Chondrocyte (in vitro differentiated cells): Measurements from ENCODE around the gene MAP3K5. TPM values are rescaled to one million over a fixed set of nuclear protein-coding genes. Genes with fewer than 3 reads are reported as not detected.
"Not testable (repeated sequence)": the region's sequence is repeated elsewhere in the genome, so short reads cannot be mapped to it uniquely, and the experiment has no call there.

Experiments
- DNase-seq: peaks from one replicate; pipeline ENCODE4 v3.0.0; 2021; ENCODE audit warnings: mixed read lengths, low spot score
- H3K27ac Mint-ChIP-seq: one replicate; pipeline ENCODE4 v1.8.0; 2021; ENCODE audit warnings: mild to moderate bottlenecking, moderate library complexity, mixed read lengths; ENCODE audit not compliant: unreplicated experiment
- H3K27me3 Mint-ChIP-seq: 2 replicates; pipeline ENCODE4 v1.8.0; 2021; ENCODE audit warnings: low read depth, mixed read lengths
- H3K36me3 Mint-ChIP-seq: 2 replicates; pipeline ENCODE4 v1.8.0; 2021; ENCODE audit warnings: low read depth, mixed read lengths
- H3K4me1 Mint-ChIP-seq: 2 replicates; pipeline ENCODE4 v1.8.0; 2021; ENCODE audit warnings: low read depth, mild to moderate bottlenecking, mixed read lengths
- H3K4me3 Mint-ChIP-seq: one replicate; pipeline ENCODE4 v1.8.0; 2021; ENCODE audit warnings: mild to moderate bottlenecking, moderate library complexity, mixed read lengths; ENCODE audit not compliant: unreplicated experiment
- H3K9me3 Mint-ChIP-seq: 2 replicates; pipeline ENCODE4 v1.8.0; 2021; ENCODE audit warnings: low read depth, mixed read lengths
- total RNA-seq: library from RNA; stranded (reverse); gene quantifications from 3 replicates; pipeline ENCODE4 v1.2.1, GENCODE V29; 2021
- TF ChIP-seq, protein P1 (sequence below): fragments of 200-600 bp; sonication (generic); IDR thresholded peaks from 2 replicates; pipeline ENCODE4 v1.5.0; 2021; ENCODE audit warnings: antibody characterized with exemption, mild to moderate bottlenecking, moderate library complexity

The MAP3K5 gene
- total RNA-seq, 1 donor from 2014 or later, result 4.6 TPM

DNA sequence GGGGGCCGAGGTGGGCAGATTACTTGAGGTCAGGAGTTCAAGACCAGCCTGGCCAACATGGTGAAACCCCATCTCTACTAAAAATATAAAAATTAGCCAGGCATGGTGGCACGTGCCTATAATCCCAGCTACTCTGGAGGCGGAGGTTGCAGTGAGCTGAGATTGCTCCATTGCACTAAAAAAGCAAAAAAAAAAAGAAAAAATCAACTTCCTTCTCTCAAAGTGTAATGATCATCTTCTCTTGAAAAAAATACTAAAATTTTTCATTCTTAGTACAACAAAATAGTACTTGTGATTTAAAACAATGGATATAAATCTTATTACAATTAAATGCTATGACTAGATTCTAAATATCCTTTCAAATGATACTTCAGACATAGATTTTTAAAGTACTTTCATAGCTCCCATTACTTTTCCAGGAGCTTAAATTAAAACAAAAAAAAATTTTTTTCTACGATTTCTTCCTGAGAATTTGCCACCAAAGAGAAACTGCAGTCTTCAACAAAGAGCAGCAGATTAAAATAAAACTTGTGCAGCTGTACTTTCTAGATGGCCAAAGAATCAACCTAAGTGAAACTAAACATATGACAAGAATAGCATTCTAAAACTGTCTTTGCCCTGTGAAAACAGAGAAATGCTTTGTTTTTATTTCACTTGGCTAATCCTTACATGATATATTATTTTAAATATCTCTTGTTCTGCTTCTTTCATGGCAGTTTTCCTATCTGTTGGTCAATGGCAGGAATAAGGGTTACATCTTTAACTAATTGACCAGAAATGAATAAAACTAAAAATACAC lies 75.2 kb downstream of the MAP3K5 start:
- peak overlapping the region; percentile 21 for H3K4me3 Mint-ChIP-seq
- H3K4me1 Mint-ChIP-seq, result peaks cover 34% of the 10 kb centered on the region
- peaks cover 1% of the 10 kb centered on the region for H3K36me3 Mint-ChIP-seq
- H3K27ac Mint-ChIP-seq, result peak overlapping the region; percentile 78
- H3K27me3 Mint-ChIP-seq, result no peaks in the 10 kb centered on the region
- DNase-seq, result no peak
- peaks cover 4% of the 10 kb centered on the region for H3K9me3 Mint-ChIP-seq
- TF ChIP-seq, protein P1, sequence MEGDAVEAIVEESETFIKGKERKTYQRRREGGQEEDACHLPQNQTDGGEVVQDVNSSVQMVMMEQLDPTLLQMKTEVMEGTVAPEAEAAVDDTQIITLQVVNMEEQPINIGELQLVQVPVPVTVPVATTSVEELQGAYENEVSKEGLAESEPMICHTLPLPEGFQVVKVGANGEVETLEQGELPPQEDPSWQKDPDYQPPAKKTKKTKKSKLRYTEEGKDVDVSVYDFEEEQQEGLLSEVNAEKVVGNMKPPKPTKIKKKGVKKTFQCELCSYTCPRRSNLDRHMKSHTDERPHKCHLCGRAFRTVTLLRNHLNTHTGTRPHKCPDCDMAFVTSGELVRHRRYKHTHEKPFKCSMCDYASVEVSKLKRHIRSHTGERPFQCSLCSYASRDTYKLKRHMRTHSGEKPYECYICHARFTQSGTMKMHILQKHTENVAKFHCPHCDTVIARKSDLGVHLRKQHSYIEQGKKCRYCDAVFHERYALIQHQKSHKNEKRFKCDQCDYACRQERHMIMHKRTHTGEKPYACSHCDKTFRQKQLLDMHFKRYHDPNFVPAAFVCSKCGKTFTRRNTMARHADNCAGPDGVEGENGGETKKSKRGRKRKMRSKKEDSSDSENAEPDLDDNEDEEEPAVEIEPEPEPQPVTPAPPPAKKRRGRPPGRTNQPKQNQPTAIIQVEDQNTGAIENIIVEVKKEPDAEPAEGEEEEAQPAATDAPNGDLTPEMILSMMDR, result no peak

DNA sequence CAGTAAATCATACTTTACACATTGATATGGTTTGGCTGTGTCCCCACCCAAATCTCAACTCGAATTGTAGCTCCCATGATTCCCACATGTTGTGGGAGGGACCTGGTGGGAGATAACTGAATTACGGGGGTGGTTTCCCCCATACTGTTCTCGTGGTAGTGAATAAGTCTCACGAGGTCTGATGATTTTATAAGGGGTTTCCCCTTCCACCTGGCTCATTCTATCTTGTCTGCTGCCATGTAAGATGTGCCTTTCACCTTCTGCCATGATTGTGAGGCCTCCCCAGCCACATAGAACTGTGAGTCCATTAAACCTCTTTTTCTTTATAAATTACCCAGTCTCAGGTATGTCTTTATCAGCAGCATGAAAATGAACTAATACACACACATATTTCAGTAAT lies 79.6 kb downstream of the MAP3K5 start:
- H3K4me3 Mint-ChIP-seq, H3K27me3 Mint-ChIP-seq, DNase-seq, H3K9me3 Mint-ChIP-seq, H3K27ac Mint-ChIP-seq, H3K36me3 Mint-ChIP-seq: not testable (repeated sequence)
- H3K4me1 Mint-ChIP-seq, result peaks cover 16% of the 10 kb centered on the region

DNA sequence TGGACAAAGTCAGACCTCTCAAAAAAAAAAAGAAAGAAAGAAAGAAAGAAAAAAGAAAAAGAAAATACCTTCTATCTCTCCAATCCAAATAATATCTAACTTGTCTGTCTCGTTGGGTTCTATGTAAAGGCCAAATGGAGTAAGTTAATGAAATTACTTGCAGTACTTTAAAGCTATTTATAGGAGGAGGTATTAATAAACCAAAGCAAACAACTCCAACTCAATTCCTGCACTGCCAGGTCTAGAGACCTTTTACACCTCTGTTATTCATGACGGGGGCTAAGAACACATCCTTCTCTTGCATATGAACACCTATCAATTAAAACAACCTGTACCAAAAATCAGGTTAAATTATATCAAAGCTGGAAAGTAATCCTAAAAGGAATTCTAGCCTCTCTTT lies 80.6 kb downstream of the MAP3K5 start:
- no peaks in the 10 kb centered on the region for H3K36me3 Mint-ChIP-seq
- H3K27ac Mint-ChIP-seq, result no peak overlapping the region
- TF ChIP-seq, protein P1, result no peak
- no peak overlapping the region for H3K4me3 Mint-ChIP-seq
- H3K9me3 Mint-ChIP-seq, result no peaks in the 10 kb centered on the region
- peaks cover 7% of the 10 kb centered on the region for H3K4me1 Mint-ChIP-seq
- no peaks in the 10 kb centered on the region for H3K27me3 Mint-ChIP-seq
- DNase-seq, result no peak

DNA sequence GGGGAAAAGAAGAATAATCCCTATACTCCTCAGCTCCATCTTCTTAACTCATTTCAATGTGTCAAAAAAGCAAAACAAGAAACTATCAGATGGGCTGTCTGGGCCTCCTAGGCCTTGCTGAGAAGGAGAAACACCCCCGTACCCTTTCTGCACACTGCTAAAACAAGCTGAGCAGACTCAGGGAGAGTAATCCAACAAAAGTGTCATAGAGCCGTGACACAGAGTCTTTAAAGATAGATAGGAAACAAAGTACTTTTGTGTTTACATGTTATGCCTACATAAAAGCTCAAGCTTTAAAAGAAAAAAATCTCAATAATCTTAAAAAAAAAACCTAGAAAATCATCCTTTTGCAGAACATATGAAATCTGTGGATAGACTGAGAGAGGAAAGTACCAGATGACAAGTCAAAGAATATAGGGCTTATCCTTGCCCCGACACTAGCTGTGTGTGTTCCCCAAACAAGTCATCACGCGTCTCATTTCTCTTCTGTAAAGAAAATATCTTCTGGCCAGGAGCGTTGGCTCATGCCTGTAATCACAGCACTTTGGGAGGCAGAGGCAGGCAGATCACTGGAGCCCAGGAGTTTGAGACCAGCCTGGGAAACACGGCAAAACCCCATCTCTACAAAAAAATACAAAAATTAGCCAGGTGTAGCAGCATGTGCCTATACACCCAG lies 81.3 kb downstream of the MAP3K5 start:
- TF ChIP-seq, protein P1, result no peak
- Mint-ChIP-seq H3K4me1 (peaks cover under 1% of the 10 kb centered on the region), H3K27me3 (no peaks in the 10 kb centered on the region), H3K4me3 (no peak overlapping the region), H3K9me3 (no peaks in the 10 kb centered on the region), H3K27ac (no peak overlapping the region), H3K36me3 (no peaks in the 10 kb centered on the region)
- DNase-seq, result no peak

DNA sequence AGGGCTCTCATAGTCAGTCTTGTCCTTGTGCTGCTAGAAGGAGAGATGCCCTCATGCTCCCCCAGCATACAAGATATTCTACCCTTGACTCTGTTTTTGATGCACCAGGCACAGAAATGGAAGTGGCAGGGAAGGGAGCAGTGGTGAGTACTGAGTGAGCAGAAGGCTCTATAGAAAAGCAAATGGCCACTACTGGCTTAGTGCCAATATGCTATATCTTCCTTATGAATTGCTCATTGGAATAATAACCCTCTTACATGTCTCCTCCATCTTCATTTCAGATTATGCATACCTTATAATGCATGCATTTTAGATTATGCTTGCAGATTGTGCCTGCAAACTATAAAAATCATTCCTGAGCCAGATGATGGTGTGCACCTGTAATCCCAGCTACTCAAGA lies 82.8 kb downstream of the MAP3K5 start:
- Mint-ChIP-seq H3K4me3 (no peak overlapping the region), H3K4me1 (no peaks in the 10 kb centered on the region), H3K27me3 (no peaks in the 10 kb centered on the region), H3K9me3 (no peaks in the 10 kb centered on the region), H3K36me3 (no peaks in the 10 kb centered on the region), H3K27ac (no peak overlapping the region)
- TF ChIP-seq, protein P1, result no peak
- DNase-seq, result no peak
